NCI-H82 treated with DMSO at 0.1 percent for 48 hours (cell line): Measurements from ENCODE around the gene SYNJ2.

Experiments used
- DNase-seq: peaks from one replicate; lab custom pipeline; 2025; ENCODE audit not compliant: unreplicated experiment; lab: John Stamatoyannopoulos, UW

Gene SYNJ2

DNA sequence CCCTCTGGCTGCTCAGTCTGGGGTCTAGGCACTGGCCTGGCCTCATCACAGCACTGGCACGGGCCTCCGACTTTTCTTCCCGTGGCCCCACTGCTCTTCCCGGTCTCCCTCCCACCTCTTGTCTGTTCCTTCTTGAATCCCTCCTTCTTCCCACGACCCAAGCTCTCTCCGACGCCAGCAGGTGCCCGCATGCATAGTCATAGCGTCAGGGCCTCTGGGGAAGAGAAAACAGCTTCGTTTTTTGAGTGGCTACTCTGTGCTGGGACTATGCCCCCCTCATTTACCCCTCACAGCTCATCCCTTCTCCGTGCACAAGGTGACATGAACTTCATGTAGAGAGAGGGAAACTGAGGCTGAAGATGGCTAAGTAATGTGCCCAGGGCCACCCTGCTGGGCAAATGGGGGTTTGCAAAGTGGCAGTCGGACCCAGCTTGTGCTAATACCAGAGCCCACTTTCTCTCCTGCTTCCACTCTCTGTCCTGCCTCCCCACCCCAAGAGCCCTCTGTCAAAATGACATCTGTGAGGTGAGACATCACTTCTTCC, 59.2 kb downstream of the SYNJ2 start:
- DNase-seq, result no peak

GRCh38 chr6:158041370-158041769, 59.7 kb downstream of the SYNJ2 start:
- no peak for DNase-seq

GRCh38 chr6:158041788-158042187, 60.1 kb downstream of the SYNJ2 start:
- no peak for DNase-seq

DNA sequence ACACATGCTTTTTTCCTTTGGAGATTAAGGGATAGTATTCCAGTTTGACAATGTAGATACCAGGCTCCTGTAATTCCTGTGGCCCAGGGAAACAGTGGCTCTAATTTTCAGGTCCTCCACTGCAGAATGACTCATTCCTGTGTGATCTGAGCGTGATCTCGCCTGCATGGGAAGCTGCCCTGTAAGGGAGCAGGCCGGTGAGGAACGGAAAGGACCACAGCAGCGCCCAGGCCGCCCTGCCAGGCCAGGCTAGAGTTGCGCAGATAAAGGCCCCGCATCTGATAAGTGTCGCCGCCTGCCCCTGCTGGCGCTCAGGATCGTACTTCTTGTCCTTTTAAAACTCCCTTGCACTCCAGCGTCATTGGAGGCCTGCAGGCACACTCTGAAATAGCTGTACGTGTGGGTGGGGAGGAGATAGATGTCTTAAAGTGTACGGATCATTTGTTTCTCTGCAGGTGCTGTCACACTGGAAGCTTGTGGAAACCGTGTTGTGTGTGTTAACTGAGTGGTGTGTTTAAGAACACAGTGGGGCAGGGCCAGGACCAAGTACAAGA, 60.7 kb downstream of the SYNJ2 start:
- DNase-seq, result no peak

DNA sequence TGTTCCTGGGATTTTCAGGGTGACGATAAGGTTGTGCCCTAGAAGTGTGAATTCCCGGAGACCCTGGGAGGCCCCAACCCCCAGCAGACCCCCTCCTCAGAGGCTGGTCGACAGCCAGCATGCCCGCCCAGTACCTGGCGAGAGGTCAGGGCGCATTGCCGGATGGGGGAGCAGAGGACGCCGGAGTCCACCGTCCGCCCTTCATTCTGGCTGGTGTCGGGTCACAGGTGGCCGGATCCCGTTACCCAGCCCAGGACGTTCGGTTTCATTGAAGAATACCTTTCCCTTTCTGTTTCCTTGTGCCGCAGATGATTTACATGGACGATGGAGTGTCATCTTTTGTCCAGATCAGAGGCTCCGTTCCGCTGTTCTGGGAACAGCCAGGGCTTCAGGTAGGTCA, 61.3 kb downstream of the SYNJ2 start:
- DNase-seq, result no peak

GRCh38 chr6:158043586-158044524, 62.2 kb downstream of the SYNJ2 start:
- DNase-seq, result no peak

GRCh38 chr6:158044525-158044888, 62.8 kb downstream of the SYNJ2 start:
- no peak for DNase-seq

GRCh38 chr6:158046201-158047126, 64.8 kb downstream of the SYNJ2 start:
- DNase-seq, result peak; percentile 72

DNA sequence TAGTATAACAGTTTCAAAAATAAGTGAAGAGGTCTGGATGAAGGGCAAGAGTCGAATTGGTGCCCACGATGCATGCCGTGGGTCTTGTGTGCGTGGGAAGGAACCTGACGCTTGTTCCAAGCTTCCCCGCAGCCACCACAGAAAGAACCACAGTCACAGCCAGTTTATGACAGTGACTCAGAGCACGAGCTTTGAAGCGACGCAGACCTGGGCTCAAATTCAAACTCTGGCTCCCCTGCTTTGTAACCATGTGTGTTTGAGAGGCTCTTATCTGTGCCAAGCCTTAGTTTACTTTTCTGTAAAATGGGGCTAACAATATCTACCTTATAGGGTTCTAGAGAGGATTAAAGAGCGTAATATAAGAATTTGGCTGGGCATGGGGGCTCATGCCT, 65.5 kb downstream of the SYNJ2 start:
- DNase-seq, result no peak

DNA sequence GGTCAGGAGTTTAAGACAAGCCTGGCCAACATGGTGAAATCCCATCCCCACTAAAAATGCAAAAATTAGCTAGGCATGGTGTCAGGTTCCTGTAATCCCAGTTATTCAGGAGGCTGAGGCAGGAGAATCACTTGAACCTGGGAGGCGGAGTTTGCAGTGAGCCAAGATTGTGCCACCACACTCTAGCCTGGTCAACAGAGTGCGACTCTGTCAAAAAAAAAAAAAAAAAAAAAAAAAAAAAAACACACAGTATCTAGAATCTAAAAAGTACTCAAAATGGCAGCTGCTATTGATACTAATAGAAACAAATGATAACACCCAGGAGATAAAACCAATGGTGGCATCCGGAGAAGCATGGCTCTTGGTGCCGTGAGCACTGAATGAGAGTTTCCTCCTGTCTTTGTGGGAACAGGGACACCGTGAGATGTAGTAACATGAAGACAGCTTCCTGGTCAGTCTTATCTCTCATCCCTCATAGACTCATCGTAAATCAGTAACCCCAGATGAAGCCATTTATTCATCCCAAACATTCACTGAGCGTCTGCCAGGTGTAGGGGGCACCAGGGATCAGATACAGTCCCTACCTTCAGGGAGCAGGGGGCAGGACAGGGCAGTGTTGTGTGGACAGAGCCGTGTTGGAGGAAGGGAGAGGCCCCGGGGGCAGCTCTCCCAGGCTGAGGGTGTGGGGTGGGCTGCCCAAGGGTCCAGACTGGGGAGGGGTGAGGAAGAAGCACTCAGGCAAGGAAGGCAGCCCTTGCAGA, 66.1 kb downstream of the SYNJ2 start:
- no peak for DNase-seq

DNA sequence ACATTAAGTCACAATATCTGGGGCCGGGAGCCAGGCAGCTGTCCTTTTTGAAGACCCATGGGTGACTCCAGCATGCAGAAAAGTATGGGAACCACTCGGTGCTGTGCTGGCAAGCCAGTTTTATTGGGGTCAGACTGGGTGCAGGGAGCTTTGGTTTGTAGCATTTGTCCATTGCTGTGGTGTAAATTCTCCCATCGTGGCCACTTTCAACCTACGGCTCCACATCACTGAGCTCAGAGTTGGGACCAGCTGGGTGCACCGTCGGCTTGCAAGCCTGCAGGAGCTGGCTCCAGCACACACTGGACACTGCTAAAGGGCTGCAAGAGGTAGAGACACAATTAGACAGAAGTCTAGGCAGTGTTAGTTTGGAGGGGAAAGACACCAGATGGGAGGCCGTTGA, 66.9 kb downstream of the SYNJ2 start:
- DNase-seq, result no peak

- no peak for DNase-seq
Measured at GRCh38 chr6:158049055-158050028, 67.7 kb downstream of the SYNJ2 start.

DNA sequence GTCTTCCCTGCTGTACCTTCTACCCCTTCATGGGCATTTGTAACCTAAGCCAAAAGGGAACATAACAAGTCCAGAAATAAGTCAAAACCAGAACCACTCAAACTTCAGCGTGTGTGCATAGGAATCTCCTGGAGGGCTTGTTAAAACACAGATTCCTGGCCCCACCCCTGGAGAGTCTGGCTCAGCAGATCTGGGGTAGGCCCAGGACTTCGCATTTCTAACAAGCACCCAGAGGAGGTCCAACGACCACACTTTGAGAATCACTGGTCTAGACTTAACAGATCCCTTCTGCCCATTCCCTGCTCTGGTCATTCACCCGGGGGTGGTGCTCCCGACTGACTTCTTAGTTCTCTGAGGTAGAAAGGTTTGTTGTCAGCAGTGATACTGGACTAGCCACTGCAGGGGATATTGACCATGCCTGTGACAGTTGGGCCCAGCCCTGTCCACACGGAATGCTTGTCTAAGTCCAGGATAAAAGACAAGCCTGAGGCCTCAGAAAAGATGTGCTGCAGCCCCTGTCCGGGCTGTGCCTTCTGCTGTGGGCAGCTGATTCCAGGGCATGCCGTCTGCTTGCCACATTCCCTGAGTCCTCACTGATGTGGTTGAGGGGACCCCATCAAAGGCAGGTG, 68.6 kb downstream of the SYNJ2 start:
- DNase-seq, result no peak

DNA sequence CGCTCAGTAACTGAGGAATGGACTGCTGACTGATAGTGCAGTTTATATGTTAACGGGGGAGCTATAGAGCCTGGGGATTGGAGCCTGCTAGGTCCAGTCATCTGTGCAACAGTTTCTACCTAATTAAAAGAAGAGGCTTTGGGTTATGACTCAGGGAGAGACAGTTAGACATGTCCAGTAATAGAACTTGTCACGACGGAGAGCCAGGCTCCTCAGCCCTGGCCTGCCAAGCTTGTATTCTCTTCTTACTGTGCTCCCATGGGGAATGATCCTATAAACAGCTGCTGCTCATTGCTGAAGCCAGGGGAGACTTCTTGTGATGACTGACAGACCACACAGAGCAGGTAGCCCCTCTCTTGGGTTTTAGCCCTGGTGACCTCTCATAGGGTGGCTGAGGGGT, 69.3 kb downstream of the SYNJ2 start:
- DNase-seq, result no peak

- no peak for DNase-seq
Measured at GRCh38 chr6:158051968-158052367, 70.3 kb downstream of the SYNJ2 start.

GRCh38 chr6:158053377-158054313, 72.0 kb downstream of the SYNJ2 start:
- no peak for DNase-seq

- DNase-seq, result no peak
Measured at GRCh38 chr6:158056355-158056754, 74.7 kb downstream of the SYNJ2 start.

GRCh38 chr6:158056804-158057203, 75.1 kb downstream of the SYNJ2 start:
- DNase-seq, result no peak
